IMR-90 (cell line): Measurements from ENCODE around the gene STUM. TPM values are rescaled to one million over a fixed set of nuclear protein-coding genes. Genes with fewer than 3 reads are reported as not detected.

ENCODE experiments used
- ATAC-seq: fragments of 200-7000 bp; cut with Tn5 transposase; 2 replicates; pipeline ENCODE4 v1.9.1; 2020; ENCODE audit warnings: low read depth, mild to moderate bottlenecking, moderate library complexity
- BruUV-seq: library from RNA; stranded (reverse); fragments of 400-500 nt; replicated peaks from 2 replicates; lab custom pipeline; 2021; lab: Mats Ljungman, UMichigan
- CTCF ChIA-PET: fragments of 300-600 bp; formaldehyde crosslinking; extraction: SDS; loops from one replicate; lab custom pipeline; 2021; ENCODE audit warnings: antibody characterized with exemption; lab: Yijun Ruan, JAX
- POLR2A ChIA-PET: fragments of 300-600 bp; sonication (Branson Sonifier 250); formaldehyde crosslinking; loops from one replicate; lab custom pipeline; 2022; ENCODE audit warnings: antibody characterized with exemption; ENCODE audit not compliant: unreplicated experiment; lab: Charles Lee
- DNase-seq: peaks from one replicate; pipeline ENCODE4 v3.0.0; 2013
- H2AFZ ChIP-seq: replicated peaks from 2 replicates; pipeline ENCODE3; 2013; ENCODE audit warnings: low read length, mild to moderate bottlenecking; ENCODE audit not compliant: poor library complexity
- H2AK5ac ChIP-seq: 2 replicates; pipeline ENCODE4 v1.6.1; 2013; ENCODE audit warnings: low read depth, low read length, inconsistent platforms
- H2AK9ac ChIP-seq: replicated peaks from 2 replicates; pipeline ENCODE3; 2013; ENCODE audit warnings: mild to moderate bottlenecking, low read depth, low read length, moderate library complexity; ENCODE audit not compliant: poor library complexity
- H2BK120ac ChIP-seq: 2 replicates; pipeline ENCODE4 v1.6.1; 2013; ENCODE audit warnings: low read depth, low read length, inconsistent platforms
- H2BK15ac ChIP-seq: 3 replicates; pipeline ENCODE4 v1.6.1; 2013; ENCODE audit warnings: low read depth, low read length, inconsistent platforms
- H2BK20ac ChIP-seq: 2 replicates; pipeline ENCODE4 v1.6.1; 2013; ENCODE audit warnings: low read depth, mild to moderate bottlenecking, inconsistent platforms, low read length, moderate library complexity
- H2BK5ac ChIP-seq: 2 replicates; pipeline ENCODE4 v1.6.1; 2013; ENCODE audit warnings: mild to moderate bottlenecking, low read depth, low read length, inconsistent platforms; ENCODE audit not compliant: poor library complexity, severe bottlenecking
- H3K14ac ChIP-seq: replicated peaks from 2 replicates; pipeline ENCODE4 v1.6.1; 2013; ENCODE audit warnings: low read depth, low read length, inconsistent platforms
- H3K18ac ChIP-seq: 2 replicates; pipeline ENCODE4 v1.6.1; 2013; ENCODE audit warnings: low read depth, low read length, control low read depth
- H3K23ac ChIP-seq: 2 replicates; pipeline ENCODE4 v1.6.1; 2013; ENCODE audit warnings: low read depth, low read length, inconsistent platforms
- H3K27ac ChIP-seq: 2 replicates; pipeline ENCODE4 v1.5.1; 2013; ENCODE audit warnings: mild to moderate bottlenecking, control low read depth, low read length; ENCODE audit not compliant: insufficient read depth
- H3K27me3 ChIP-seq: 2 replicates; pipeline ENCODE4 v1.6.1; 2013; ENCODE audit warnings: low read length; ENCODE audit not compliant: control insufficient read depth, insufficient read depth
- H3K36me3 ChIP-seq: 2 replicates; pipeline ENCODE4 v1.6.1; 2013; ENCODE audit warnings: low read length, mixed read lengths; ENCODE audit not compliant: control insufficient read depth, insufficient read depth
- H3K4ac ChIP-seq: 2 replicates; pipeline ENCODE4 v1.6.1; 2013; ENCODE audit warnings: low read depth, low read length, inconsistent platforms
- H3K4me1 ChIP-seq: 2 replicates; pipeline ENCODE4 v1.6.1; 2013; ENCODE audit warnings: low read length, mixed read lengths; ENCODE audit not compliant: control insufficient read depth, insufficient read depth
- H3K4me2 ChIP-seq: 2 replicates; pipeline ENCODE4 v1.6.1; 2013; ENCODE audit warnings: low read depth, mild to moderate bottlenecking, control low read depth, low read length, moderate library complexity
- H3K4me3 ChIP-seq: 2 replicates; pipeline ENCODE4 v1.5.1; 2013; ENCODE audit warnings: low read depth, mild to moderate bottlenecking, control low read depth, low read length, moderate library complexity; ENCODE audit not compliant: insufficient read depth
- H3K56ac ChIP-seq: 2 replicates; pipeline ENCODE4 v1.6.1; 2013; ENCODE audit warnings: low read length, inconsistent platforms; ENCODE audit not compliant: insufficient read depth; ENCODE audit errors: extremely low read depth
- H3K79me1 ChIP-seq, 2 experiments: 2 replicates each; pipeline ENCODE4 v1.6.1; 2013; ENCODE audit warnings: low read length in 2 of 2, inconsistent platforms in 1 of 2, low read depth in 1 of 2
- H3K9ac ChIP-seq: 2 replicates; pipeline ENCODE4 v1.6.1; 2013; ENCODE audit warnings: low read depth, low read length, control low read depth
- H3K9me1 ChIP-seq: 2 replicates; pipeline ENCODE4 v1.6.1; 2013; ENCODE audit warnings: low read length, inconsistent platforms; ENCODE audit not compliant: insufficient read depth
- H3K9me3 ChIP-seq: 2 replicates; pipeline ENCODE4 v1.6.1; 2013; ENCODE audit warnings: low read length; ENCODE audit not compliant: control insufficient read depth, insufficient read depth
- H4K20me1 ChIP-seq: 2 replicates; pipeline ENCODE4 v1.6.1; 2013; ENCODE audit warnings: low read length, inconsistent platforms; ENCODE audit not compliant: insufficient read depth
- H4K5ac ChIP-seq: 2 replicates; pipeline ENCODE4 v1.6.1; 2013; ENCODE audit warnings: mild to moderate bottlenecking, low read depth, low read length, control low read depth
- H4K8ac ChIP-seq, 2 experiments: 2 replicates each; pipeline ENCODE4 v1.6.1; 2013; ENCODE audit warnings: low read depth in 2 of 2, low read length in 2 of 2, control low read depth in 1 of 2, inconsistent platforms in 1 of 2
- H4K91ac ChIP-seq: 2 replicates; pipeline ENCODE4 v1.6.1; 2013; ENCODE audit warnings: low read depth, low read length, inconsistent platforms; ENCODE audit not compliant: insufficient read depth
- CTCF ChIP-seq: conservative IDR thresholded peaks from 2 replicates; pipeline ENCODE4 v1.5.1; 2012; ENCODE audit warnings: mild to moderate bottlenecking, low read depth, low read length, improper control_type of control experiment
- FOS ChIP-seq: fragments of 150-350 bp; IDR thresholded peaks from 2 replicates; pipeline ENCODE4 v1.6.1; 2016; ENCODE audit warnings: low read depth, low read length
- NFE2L2 ChIP-seq: fragments of 150-350 bp; IDR thresholded peaks from 2 replicates; pipeline ENCODE4 v1.6.1; 2016; ENCODE audit warnings: low read depth, mild to moderate bottlenecking, low read length
- SMC3 ChIP-seq: fragments of 150-350 bp; IDR thresholded peaks from 2 replicates; pipeline ENCODE4 v1.6.1; 2016; ENCODE audit warnings: low read depth, mild to moderate bottlenecking, antibody characterized with exemption, low read length, moderate library complexity
- WGBS, 2 experiments: methylation state at CpG; one replicate each; pipeline versions ENCODE4 v1.1.5 to v1.1.7; 2013; ENCODE audit warnings: missing lambda C conversion rate in 2 of 2; ENCODE audit not compliant: insufficient read length in 1 of 2; ENCODE audit errors: extremely low coverage in 2 of 2; 5-methylcytosine and 5-hydroxymethylcytosine counted together
- dilution Hi-C: fragments of 300-500 bp; cut with HindIII; formaldehyde crosslinking; loops from one replicate; pipeline ENCODE4 v1.14.3; 2018; ENCODE audit warnings: low sequenced_read_pairs; ENCODE audit not compliant: unreplicated experiment
- in situ Hi-C: fragments of 300-500 bp; cut with MboI; formaldehyde crosslinking; loops from 3 replicates; pipeline ENCODE4 v1.14.3; 2019; ENCODE audit warnings: low sequenced_read_pairs, inconsistent platforms, mixed read lengths
- intact Hi-C: fragments of 100-400 bp; cut with micrococcal nuclease; formaldehyde crosslinking; loops from 2 replicates; pipeline ENCODE4 v1.10.0; 2022
- polyA plus RNA-seq, 3 experiments: library from polyadenylated mRNA; depleted of rRNA; stranded (reverse); fragments of >200 nt; gene quantifications; 2 replicates each; pipeline ENCODE4 v1.2.3, GENCODE V29; 2012; ENCODE audit warnings: low replicate concordance in 1 of 3
- total RNA-seq: library from RNA; depleted of rRNA; stranded (reverse); fragments of >200 nt; gene quantifications from 2 replicates; pipeline ENCODE4 v1.2.3, GENCODE V29; 2012

Gene STUM
- total and polyA plus RNA-seq, 2 of the 4 experiments (the other 2 are of a cell fraction), result not detected

- no peak overlapping the region for H4K8ac ChIP-seq
- H2AK9ac ChIP-seq, result no peak overlapping the region
- DNase-seq (no peak), ATAC-seq (no peak)
- no peak overlapping the region for H2BK15ac ChIP-seq
- H4K20me1 ChIP-seq, result no peaks in the 10 kb centered on the region
- no peak overlapping the region for H4K5ac ChIP-seq
- TF ChIP-seq FOS (no peak), CTCF (no peak), NFE2L2 (no peak), SMC3 (no peak)
- H3K4ac ChIP-seq, result no peak overlapping the region
- H3K4me3 ChIP-seq, result no peak overlapping the region
- dilution Hi-C loops, result no loop called here
- no peak overlapping the region for H3K18ac ChIP-seq
- H3K9ac ChIP-seq, result no peak overlapping the region
- H3K9me1 ChIP-seq, result no peaks in the 10 kb centered on the region
- whole genome bisulfite sequencing, 2 experiments, result 89% methylated on average over 6 of the region's 11 CpGs; no CpG with 5 or more reads in 1 of the 2 experiments
- H2BK20ac ChIP-seq, result no peak overlapping the region
- H3K23ac ChIP-seq, result no peak overlapping the region
- H2BK120ac ChIP-seq, result no peak overlapping the region
- no peak overlapping the region for H2AK5ac ChIP-seq
- H3K56ac ChIP-seq, result no peak overlapping the region
- H2AFZ ChIP-seq, result no peak overlapping the region
- intact Hi-C loops, result loop anchor here (2.0 to 5.0 kb wide), 3 partner anchors 81 to 809 kb away; partner anchors contain the start of gene STUM
- no TSS peak for BruUV-seq
- no peaks in the 10 kb centered on the region for H3K9me3 ChIP-seq
- H3K36me3 ChIP-seq, result no peaks in the 10 kb centered on the region
- no peak overlapping the region for H3K4me2 ChIP-seq
- ChIA-PET CTCF (no interaction called here), POLR2A (no interaction called here)
- H4K91ac ChIP-seq, result no peak overlapping the region
- H2BK5ac ChIP-seq, result no peak overlapping the region
- no peak overlapping the region for H3K14ac ChIP-seq
- in situ Hi-C loops, result no loop called here
- no peaks in the 10 kb centered on the region for H3K79me1 ChIP-seq
- no peak overlapping the region for H3K27ac ChIP-seq
- no peaks in the 10 kb centered on the region for H3K4me1 ChIP-seq
- no peaks in the 10 kb centered on the region; the same call in none of the 2 replicates for H3K27me3 ChIP-seq
These were observed 79.5 kb downstream of the STUM start for GRCh38 chr1:226627924-226628611.
